ENCODE results near the gene TMEM183A. TPM values are rescaled to one million over a fixed set of nuclear protein-coding genes. Genes with fewer than 3 reads are reported as not detected.

The TMEM183A gene
- total and polyA plus RNA-seq, 11 donors: 9.5 to 45.7 (median 29.9) TPM

GRCh38 chr1:203034422-203035110, 27.4 kb downstream of the TMEM183A start:
- H3K4me3 ChIP-seq: no peak overlapping the region
- TF ChIP-seq POLR2A (IDR thresholded peaks at IDR 0.05): no peak
- no peak for TF ChIP-seq CTCF (IDR thresholded peaks at IDR 0.05)
- WGBS, 4 donors: 83 to 92% (median 85%) methylated on average over 10 of the region's 10 CpGs
- no peaks in the 10 kb centered on the region for H3K36me3 ChIP-seq
- DNase-seq: peak in 1 of 5 donors; percentile 52
- H3K27me3 ChIP-seq: peaks cover 0 to 1% (median 0%) of the 10 kb centered on the region in 9 donors
- ATAC-seq: no peak
- peak overlapping the region in 1 of 12 donors; percentile 88 for H3K27ac ChIP-seq
- intact Hi-C loops (cut with DNase I): loop anchor here in 7 of 10 donors (5.0 to 10.0 kb wide), 5 partner anchors 93 to 310 kb away; partner anchors contain the start of gene ADORA1 (in 6 of the 7)
- H3K4me1 ChIP-seq: peaks cover 0 to 54% (median 30%) of the 10 kb centered on the region in 12 donors
- H3K9me3 ChIP-seq: no peaks in the 10 kb centered on the region

- H3K27ac ChIP-seq: peak overlapping the region in 8 of 12 donors; percentile 15 to 90 (median 51)
These were observed 28.2 kb downstream of the TMEM183A start for GRCh38 chr1:203035111-203036000.

GRCh38 chr1:203036135-203036534, 29.0 kb downstream of the TMEM183A start:
- TF ChIP-seq POLR2A (IDR thresholded peaks at IDR 0.05) (no peak), CTCF (IDR thresholded peaks at IDR 0.05) (no peak)
- DNase-seq (peak in 1 of 5 donors; percentile 24), ATAC-seq (no peak)
- Histone ChIP-seq H3K4me1 (peaks cover 0 to 65% (median 37%) of the 10 kb centered on the region in 12 donors), H3K4me3 (no peak overlapping the region), H3K36me3 (no peaks in the 10 kb centered on the region), H3K27me3 (peaks cover 0 to 5% (median 0%) of the 10 kb centered on the region in 9 donors), H3K9me3 (no peaks in the 10 kb centered on the region), H3K27ac (peak overlapping the region in 8 of 12 donors; percentile 15 to 90 (median 58))
- intact Hi-C loops (cut with DNase I): loop anchor here in 7 of 10 donors (5.0 to 10.0 kb wide), 5 partner anchors 91 to 309 kb away; partner anchors contain the start of gene ADORA1 (in 6 of the 7)
- 28 to 45% (median 34%) methylated on average over 4 of the region's 4 CpGs for WGBS, 4 donors

More at GRCh38 chr1:203035111-203036000, 28.2 kb downstream of the TMEM183A start:
- Histone ChIP-seq H3K36me3 (no peaks in the 10 kb centered on the region), H3K4me1 (peaks cover 0 to 58% (median 34%) of the 10 kb centered on the region in 12 donors), H3K9me3 (no peaks in the 10 kb centered on the region), H3K27me3 (peaks cover 0 to 5% (median 0%) of the 10 kb centered on the region in 9 donors), H3K4me3 (no peak overlapping the region)
- WGBS, 4 donors: 61 to 69% (median 66%) methylated on average over 14 to 15 of the region's 15 CpGs
- ATAC-seq (no peak), DNase-seq (peak in 1 of 5 donors; percentile 31)
- TF ChIP-seq CTCF (IDR thresholded peaks at IDR 0.05): no peak
- TF ChIP-seq POLR2A (IDR thresholded peaks at IDR 0.05): no peak
- intact Hi-C loops (cut with DNase I): loop anchor here in 7 of 10 donors (5.0 to 10.0 kb wide), 5 partner anchors 92 to 309 kb away; partner anchors contain the start of gene ADORA1 (in 6 of the 7)
